Measurements from ENCODE around the gene DYSF. TPM values are rescaled to one million over a fixed set of nuclear protein-coding genes. Genes with fewer than 3 reads are reported as not detected.

Gene DYSF
- total RNA-seq, 4 donors from 2014 or later = 4.2 to 26.6 (median 16.2) TPM

DNA sequence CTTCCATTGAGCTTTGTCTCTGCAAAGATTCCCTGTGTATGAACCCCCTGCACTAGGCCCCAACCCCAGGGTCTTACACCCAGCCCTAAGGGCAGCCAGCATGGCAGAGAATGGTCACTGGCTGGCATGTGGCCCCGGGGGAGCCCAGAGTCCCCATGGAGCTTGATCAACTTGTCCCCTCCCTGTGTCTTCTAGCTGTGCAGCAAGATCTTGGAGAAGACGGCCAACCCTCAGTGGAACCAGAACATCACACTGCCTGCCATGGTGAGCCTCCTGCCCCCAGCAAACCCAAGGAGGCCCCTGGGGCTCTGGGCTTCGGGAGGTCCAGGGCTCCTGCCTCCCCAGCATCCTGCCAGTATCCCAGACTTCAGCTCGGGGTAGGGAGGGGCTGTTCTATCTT is 81.5 kb downstream of the DYSF start:
- TF ChIP-seq, protein P1, sequence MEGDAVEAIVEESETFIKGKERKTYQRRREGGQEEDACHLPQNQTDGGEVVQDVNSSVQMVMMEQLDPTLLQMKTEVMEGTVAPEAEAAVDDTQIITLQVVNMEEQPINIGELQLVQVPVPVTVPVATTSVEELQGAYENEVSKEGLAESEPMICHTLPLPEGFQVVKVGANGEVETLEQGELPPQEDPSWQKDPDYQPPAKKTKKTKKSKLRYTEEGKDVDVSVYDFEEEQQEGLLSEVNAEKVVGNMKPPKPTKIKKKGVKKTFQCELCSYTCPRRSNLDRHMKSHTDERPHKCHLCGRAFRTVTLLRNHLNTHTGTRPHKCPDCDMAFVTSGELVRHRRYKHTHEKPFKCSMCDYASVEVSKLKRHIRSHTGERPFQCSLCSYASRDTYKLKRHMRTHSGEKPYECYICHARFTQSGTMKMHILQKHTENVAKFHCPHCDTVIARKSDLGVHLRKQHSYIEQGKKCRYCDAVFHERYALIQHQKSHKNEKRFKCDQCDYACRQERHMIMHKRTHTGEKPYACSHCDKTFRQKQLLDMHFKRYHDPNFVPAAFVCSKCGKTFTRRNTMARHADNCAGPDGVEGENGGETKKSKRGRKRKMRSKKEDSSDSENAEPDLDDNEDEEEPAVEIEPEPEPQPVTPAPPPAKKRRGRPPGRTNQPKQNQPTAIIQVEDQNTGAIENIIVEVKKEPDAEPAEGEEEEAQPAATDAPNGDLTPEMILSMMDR (IDR thresholded peaks at IDR 0.05; ENCODE audit: low read depth) = no peak

DNA sequence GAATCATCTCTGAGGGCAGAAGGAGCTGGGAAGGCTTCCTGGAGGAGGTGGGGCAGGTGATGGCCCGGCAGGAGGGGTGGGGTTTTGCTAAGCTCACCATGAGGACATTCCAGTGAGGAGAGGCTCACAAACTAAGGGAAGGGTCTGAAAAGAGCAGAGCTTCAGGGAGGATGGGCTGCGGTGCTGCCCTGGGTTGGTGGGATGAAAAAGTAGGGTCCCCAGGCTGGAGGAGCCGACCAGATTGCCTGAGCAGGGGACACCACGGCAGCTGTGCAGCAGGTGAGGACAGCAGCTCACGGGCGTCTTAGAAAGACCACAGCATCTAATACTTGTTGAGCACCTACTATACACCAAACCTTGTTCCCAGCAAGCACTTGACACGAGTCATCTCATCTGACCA is 82.2 kb downstream of the DYSF start:
- TF ChIP-seq, protein P1 (IDR thresholded peaks at IDR 0.05; ENCODE audit: low read depth) = no peak

DNA sequence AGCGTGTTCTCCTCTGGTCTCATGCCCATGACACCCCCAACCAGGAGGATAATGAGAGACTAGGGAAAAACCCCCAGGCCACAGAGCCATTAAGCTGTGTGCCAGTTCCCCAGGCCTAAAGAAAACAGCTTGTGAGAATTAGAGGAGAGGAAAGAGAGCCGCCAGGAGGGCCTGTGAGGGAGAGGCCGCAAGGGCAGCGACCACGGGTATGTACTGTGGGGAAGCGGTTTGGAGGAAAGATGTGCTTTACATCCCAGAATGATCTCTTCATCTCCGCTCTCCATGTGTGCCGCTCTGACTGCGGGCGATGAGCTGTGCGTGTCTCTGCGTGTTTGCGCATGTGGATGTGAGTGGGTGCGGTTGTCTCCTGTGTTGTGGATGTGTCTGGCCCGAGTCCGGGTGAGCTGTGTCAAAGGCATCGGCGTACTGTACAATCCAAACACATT is 82.9 kb downstream of the DYSF start:
- TF ChIP-seq, protein P1 (IDR thresholded peaks at IDR 0.05; ENCODE audit: low read depth) = no peak

DNA sequence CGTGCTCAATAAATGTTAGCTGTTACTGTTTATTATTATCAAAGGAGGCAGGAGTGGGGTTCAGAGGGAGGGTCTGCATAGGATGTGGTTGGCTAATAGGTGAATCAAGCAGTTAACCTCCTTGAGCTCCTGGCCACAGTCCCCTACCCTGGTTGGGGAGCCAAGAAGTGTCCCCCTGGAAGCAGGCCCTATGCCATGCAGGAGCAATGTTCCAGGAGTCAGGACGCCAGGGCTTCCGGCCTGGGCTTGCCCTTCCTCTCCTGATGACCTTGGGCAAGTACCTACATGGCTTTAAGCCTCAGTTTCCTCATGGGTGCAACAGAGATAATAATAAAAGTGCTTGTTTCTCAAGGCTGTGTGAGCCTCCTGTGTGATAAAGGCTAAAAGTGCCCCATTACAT is 84.9 kb downstream of the DYSF start:
- TF ChIP-seq, protein P1 (IDR thresholded peaks at IDR 0.05; ENCODE audit: low read depth) = no peak

DNA sequence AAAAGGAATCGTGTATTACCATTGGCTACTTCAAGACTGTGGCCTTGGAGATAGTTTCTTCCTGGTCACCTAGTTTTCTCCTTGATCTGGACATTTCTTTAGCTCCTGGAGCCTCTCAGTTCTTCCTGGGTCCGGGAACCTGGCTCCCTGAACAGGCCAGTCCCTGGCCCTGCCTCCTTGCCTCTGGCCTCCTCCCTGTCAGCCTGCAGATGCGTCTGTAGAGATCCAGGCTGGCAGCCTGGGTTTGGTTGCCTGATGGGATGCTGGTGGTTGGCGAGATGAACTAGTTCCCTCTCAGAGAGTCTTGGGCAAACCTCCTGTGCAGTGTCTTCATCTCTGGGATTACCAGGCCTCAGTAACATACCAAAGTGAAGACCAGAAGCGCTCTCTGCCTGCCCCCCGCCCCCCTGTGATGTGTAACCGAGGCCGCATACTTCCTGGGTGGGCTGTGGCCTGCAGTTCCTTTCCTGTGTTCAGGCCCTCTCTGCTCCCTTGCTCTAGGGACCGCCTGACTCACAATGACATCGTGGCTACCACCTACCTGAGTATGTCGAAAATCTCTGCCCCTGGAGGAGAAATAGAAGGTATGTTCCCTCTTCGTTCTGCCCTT is 85.4 kb downstream of the DYSF start:
- TF ChIP-seq, protein P1 (IDR thresholded peaks at IDR 0.05; ENCODE audit: low read depth) = no peak

DNA sequence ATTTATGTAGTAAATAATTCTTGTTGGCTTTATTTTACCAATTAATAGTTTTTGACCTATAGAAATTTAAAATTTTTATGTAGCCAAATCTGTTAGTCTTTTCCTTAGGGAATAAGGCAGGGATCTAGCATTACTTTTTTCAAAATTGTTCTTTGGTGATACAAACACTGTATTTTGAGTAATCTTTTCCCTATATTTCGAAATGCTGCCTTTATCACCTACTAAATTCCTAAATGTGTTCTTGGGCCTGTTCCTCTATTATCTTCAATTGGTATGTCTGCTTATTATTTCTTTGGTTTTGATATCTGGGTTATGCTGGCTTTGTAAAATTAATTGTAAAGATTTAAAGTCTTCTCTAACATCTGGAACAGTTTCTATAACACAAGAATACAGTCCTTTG is 87.5 kb downstream of the DYSF start:
- TF ChIP-seq, protein P1 (IDR thresholded peaks at IDR 0.05; ENCODE audit: low read depth) = no peak

DNA sequence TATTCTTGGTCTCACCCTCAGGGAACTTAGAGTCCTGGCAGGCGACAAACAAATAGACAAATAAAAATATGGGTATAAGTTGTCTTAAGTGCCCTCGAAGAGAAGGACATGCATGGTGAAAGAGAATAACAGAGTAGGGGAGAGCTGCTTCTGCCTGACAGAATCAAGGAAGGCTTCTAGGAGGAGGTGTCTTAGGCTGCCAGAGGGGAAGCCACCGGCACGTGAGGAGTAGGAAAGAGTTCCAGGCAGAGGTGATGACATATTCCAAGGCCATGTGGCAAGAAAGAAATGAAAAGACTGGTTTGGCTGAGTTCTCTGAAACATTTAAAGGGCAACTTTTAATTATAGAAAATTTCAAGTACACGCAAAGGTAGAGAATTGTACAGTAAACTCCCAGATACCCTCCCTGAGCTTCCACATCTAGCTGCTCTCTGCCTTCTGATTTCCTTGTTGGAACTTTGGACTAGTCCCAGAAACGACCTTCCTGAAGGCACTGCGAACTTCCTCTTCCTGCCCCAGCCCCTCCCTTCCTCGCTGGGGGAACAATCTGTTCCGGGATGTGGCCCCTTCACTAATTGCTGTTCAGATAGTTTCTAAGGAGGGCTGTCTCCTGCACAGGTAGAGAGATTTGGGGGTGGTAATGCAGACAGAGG is 91.7 kb downstream of the DYSF start:
- TF ChIP-seq, protein P1 (IDR thresholded peaks at IDR 0.05; ENCODE audit: low read depth) = no peak

Data from subcutaneous adipose tissue (tissue), 4 donors.